Measurements from ENCODE around the gene B3GAT3.

- TF ChIP-seq JUND (IDR thresholded peaks at IDR 0.05; ENCODE audit: low read length) (no peak), RAD21 (IDR thresholded peaks at IDR 0.05 in 1 of 2, conservative IDR thresholded peaks at IDR 0.05 in 1 of 2; ENCODE audit: low read depth in 2 of 2, low read length in 2 of 2) (no peak), TEAD4 (IDR thresholded peaks at IDR 0.05; ENCODE audit: low read depth, low read length) (peak; percentile 6; the same call in 1 of the 2 replicates), CTCF (IDR thresholded peaks at IDR 0.05; ENCODE audit: control extremely low read depth in 1 of 3, insufficient read depth in 1 of 3, low read depth in 1 of 3, low read length in 3 of 3) (no peak), TAF1 (IDR thresholded peaks at IDR 0.05; ENCODE audit: low read depth, low read length) (peak; percentile 98), SIX5 (IDR thresholded peaks at IDR 0.05; ENCODE audit: low read depth, low read length) (no peak), USF2 (IDR thresholded peaks at IDR 0.05; ENCODE audit: low read length) (no peak), EZH2 (IDR thresholded peaks at IDR 0.05; ENCODE audit: low read depth, low read length, severe bottlenecking) (no peak), HDAC2 (IDR thresholded peaks at IDR 0.05; ENCODE audit: borderline replicate concordance in 1 of 2, low read depth in 2 of 2, low read length in 2 of 2) (no peak), ATF2 (IDR thresholded peaks at IDR 0.05; ENCODE audit: low read length) (no peak)
Observed at GRCh38 chr11:62645946-62646824, 24.4 kb upstream of the B3GAT3 start, which contains the start of gene GANAB.

Measured in H1 (cell line).